Activated B cell treated with CpG ODN at 0.5 μM for 24 hours (primary cell): ENCODE results near the gene SOCS6. TPM values are rescaled to one million over a fixed set of nuclear protein-coding genes. Genes with fewer than 3 reads are reported as not detected.
"Not testable (repeated sequence)": the region's sequence is repeated elsewhere in the genome, so short reads cannot be mapped to it uniquely, and the experiment has no call there.

ENCODE experiments used
- ATAC-seq: fragments of 200-7000 bp; cut with Tn5 transposase; one replicate; pipeline ENCODE4 v1.10.0; 2021; ENCODE audit warnings: low read depth, mild to moderate bottlenecking, moderate library complexity
- CTCF ChIA-PET: fragments of 350-600 bp; sonication (Branson Sonifier 250); formaldehyde crosslinking; loops from one replicate; lab custom pipeline; 2021; ENCODE audit warnings: antibody characterized with exemption; lab: Charles Lee
- POLR2A ChIA-PET: fragments of 350-600 bp; sonication (Branson Sonifier 250); formaldehyde crosslinking; loops from one replicate; lab custom pipeline; 2021; ENCODE audit warnings: antibody characterized with exemption; lab: Charles Lee
- DNase-seq: peaks from one replicate; pipeline ENCODE4 v3.0.0; 2022
- H3K27ac Mint-ChIP-seq: one replicate; pipeline ENCODE4 v1.8.0; 2020; ENCODE audit warnings: mixed read lengths
- H3K27me3 Mint-ChIP-seq: one replicate; pipeline ENCODE4 v1.8.0; 2021; ENCODE audit warnings: mixed read lengths
- H3K36me3 Mint-ChIP-seq: one replicate; pipeline ENCODE4 v1.8.0; 2021; ENCODE audit warnings: low read depth, mixed read lengths
- H3K4me1 Mint-ChIP-seq: one replicate; pipeline ENCODE4 v1.8.0; 2021; ENCODE audit warnings: mixed read lengths
- H3K4me3 Mint-ChIP-seq: one replicate; pipeline ENCODE4 v1.8.0; 2020; ENCODE audit warnings: mild to moderate bottlenecking, mixed read lengths
- H3K9me3 Mint-ChIP-seq: one replicate; pipeline ENCODE4 v1.8.0; 2020; ENCODE audit warnings: mixed read lengths
- CTCF ChIP-seq: fragments of 200-600 bp; IDR thresholded peaks from one replicate; pipeline ENCODE4 v1.8.0; 2022; ENCODE audit warnings: antibody characterized with exemption, mild to moderate bottlenecking
- intact Hi-C: fragments of 100-400 bp; cut with micrococcal nuclease; formaldehyde crosslinking; loops from one replicate; pipeline ENCODE4 v1.15.1; 2024
- total RNA-seq: library from RNA; stranded (reverse); gene quantifications from 2 replicates; pipeline ENCODE4 v1.2.3, GENCODE V29; 2022

The SOCS6 gene
- total RNA-seq, 1 donor from 2014 or later, result 1.1 TPM

GRCh38 chr18:70338890-70339289 is 50.0 kb downstream of the SOCS6 start:
- TF ChIP-seq CTCF, result no peak
- no peak for DNase-seq
- ChIA-PET POLR2A (no interaction called here), CTCF (no interaction called here)
- H3K4me1 Mint-ChIP-seq, result no peaks in the 10 kb centered on the region
- H3K9me3 Mint-ChIP-seq, result peaks cover 5% of the 10 kb centered on the region
- no peak overlapping the region for H3K27ac Mint-ChIP-seq
- intact Hi-C loops, result no loop called here
- H3K4me3 Mint-ChIP-seq, result no peak overlapping the region
- no peak for ATAC-seq
- H3K27me3 Mint-ChIP-seq, result no peaks in the 10 kb centered on the region
- no peaks in the 10 kb centered on the region for H3K36me3 Mint-ChIP-seq

- TF ChIP-seq CTCF, result no peak
- CTCF ChIA-PET, result no interaction called here
- intact Hi-C loops, result no loop called here
- no peaks in the 10 kb centered on the region for H3K9me3 Mint-ChIP-seq
- no peak overlapping the region for H3K27ac Mint-ChIP-seq
- POLR2A ChIA-PET, result no interaction called here
- H3K27me3 Mint-ChIP-seq, result no peaks in the 10 kb centered on the region
- H3K4me1 Mint-ChIP-seq, result no peaks in the 10 kb centered on the region
- DNase-seq (no peak), ATAC-seq (no peak)
- no peaks in the 10 kb centered on the region for H3K36me3 Mint-ChIP-seq
- H3K4me3 Mint-ChIP-seq, result no peak overlapping the region
Observed at GRCh38 chr18:70339915-70340314, 51.1 kb downstream of the SOCS6 start.

- H3K27ac Mint-ChIP-seq, H3K4me3 Mint-ChIP-seq, H3K36me3 Mint-ChIP-seq, H3K4me1 Mint-ChIP-seq, CTCF ChIA-PET, H3K27me3 Mint-ChIP-seq, ATAC-seq, POLR2A ChIA-PET, intact Hi-C loops, DNase-seq, H3K9me3 Mint-ChIP-seq: not testable (repeated sequence)
Observed at GRCh38 chr18:70348481-70348880, 59.6 kb downstream of the SOCS6 start.

GRCh38 chr18:70349316-70349715 is 60.5 kb downstream of the SOCS6 start:
- no peak for TF ChIP-seq CTCF
- no peaks in the 10 kb centered on the region for H3K4me1 Mint-ChIP-seq
- DNase-seq (no peak), ATAC-seq (no peak)
- ChIA-PET CTCF (no interaction called here), POLR2A (no interaction called here)
- no peak overlapping the region for H3K4me3 Mint-ChIP-seq
- intact Hi-C loops, result no loop called here
- H3K36me3 Mint-ChIP-seq, result no peaks in the 10 kb centered on the region
- H3K27ac Mint-ChIP-seq, result no peak overlapping the region
- H3K27me3 Mint-ChIP-seq, result no peaks in the 10 kb centered on the region
- peaks cover 4% of the 10 kb centered on the region for H3K9me3 Mint-ChIP-seq

GRCh38 chr18:70354080-70354479 is 65.2 kb downstream of the SOCS6 start:
- ChIA-PET CTCF (no interaction called here), POLR2A (no interaction called here)
- Mint-ChIP-seq H3K27ac (no peak overlapping the region), H3K9me3 (peaks cover 6% of the 10 kb centered on the region), H3K4me3 (no peak overlapping the region), H3K27me3 (no peaks in the 10 kb centered on the region), H3K36me3 (no peaks in the 10 kb centered on the region), H3K4me1 (no peaks in the 10 kb centered on the region)
- ATAC-seq, result no peak
- DNase-seq, result no peak
- intact Hi-C loops, result no loop called here
- no peak for TF ChIP-seq CTCF

- Mint-ChIP-seq H3K4me1 (no peaks in the 10 kb centered on the region), H3K4me3 (no peak overlapping the region), H3K36me3 (no peaks in the 10 kb centered on the region), H3K27ac (no peak overlapping the region), H3K9me3 (peaks cover 6% of the 10 kb centered on the region), H3K27me3 (no peaks in the 10 kb centered on the region)
- no peak for TF ChIP-seq CTCF
- intact Hi-C loops, result no loop called here
- ChIA-PET POLR2A (no interaction called here), CTCF (no interaction called here)
- DNase-seq (no peak), ATAC-seq (no peak)
Observed at GRCh38 chr18:70354771-70355170, 65.9 kb downstream of the SOCS6 start.
